SU-DHL-6 (cell line): ENCODE measurements around the gene ZNF462.

ENCODE experiments used
- CTCF ChIP-seq: fragments of 200-600 bp; sonication (generic); IDR thresholded peaks from one replicate; pipeline ENCODE4 v1.5.1; 2017; ENCODE audit warnings: antibody characterized with exemption, mild to moderate bottlenecking, low read length, moderate library complexity; ENCODE audit not compliant: insufficient read depth, poor library complexity, severe bottlenecking
- EZH2phosphoT487 ChIP-seq: fragments of 200-600 bp; sonication (generic), shearing (Covaris generic); conservative IDR thresholded peaks from 2 replicates; pipeline ENCODE4 v1.6.1; 2018; ENCODE audit warnings: mild to moderate bottlenecking, antibody characterized with exemption, low read length, moderate library complexity, mixed read lengths

GRCh38 chr9:107059220-107059619 is 196.3 kb downstream of the ZNF462 start:
- TF ChIP-seq CTCF (no peak), EZH2phosphoT487 (no peak)
